ENCODE data around the gene VKORC1L1.
"Not testable (repeated sequence)": the region's sequence is repeated elsewhere in the genome, so short reads cannot be mapped to it uniquely, and the experiment has no call there.

The VKORC1L1 gene

GRCh38 chr7:65979583-65980477 is 107.0 kb downstream of the VKORC1L1 start:
- DNase-seq = no peak

GRCh38 chr7:65980478-65981250 is 107.8 kb downstream of the VKORC1L1 start:
- no peak for DNase-seq

GRCh38 chr7:65981965-65982792 is 109.3 kb downstream of the VKORC1L1 start, which contains the start of gene GUSB:
Gene GUSB, minus strand, starts transcription at chr7:65982213. Its CDS starts 30 bp downstream, at chr7:65982183.
- DNase-seq = peak; percentile 91

GRCh38 chr7:65983965-65984658 is 111.2 kb downstream of the VKORC1L1 start:
- no peak for DNase-seq

GRCh38 chr7:65988084-65988483 is 115.2 kb downstream of the VKORC1L1 start:
- DNase-seq = no peak

- DNase-seq = not testable (repeated sequence)
These were observed 115.6 kb downstream of the VKORC1L1 start for GRCh38 chr7:65988503-65988902.

- no peak for DNase-seq
These were observed 116.8 kb downstream of the VKORC1L1 start for GRCh38 chr7:65989694-65990080.

GRCh38 chr7:65991829-65992228 is 119.0 kb downstream of the VKORC1L1 start:
- DNase-seq = not testable (repeated sequence)

- DNase-seq = no peak
These were observed 119.7 kb downstream of the VKORC1L1 start for GRCh38 chr7:65992526-65992925.

GRCh38 chr7:65994984-65995383 is 122.1 kb downstream of the VKORC1L1 start:
- not testable (repeated sequence) for DNase-seq

GRCh38 chr7:66000823-66001417 is 128.0 kb downstream of the VKORC1L1 start:
- DNase-seq = not testable (repeated sequence)

- DNase-seq = not testable (repeated sequence)
These were observed 132.3 kb downstream of the VKORC1L1 start for GRCh38 chr7:66005115-66005671.

GRCh38 chr7:66007232-66007631 is 134.4 kb downstream of the VKORC1L1 start:
- DNase-seq = no peak

Measured in fibroblast of skin of scalp (primary cell).